ENCODE data around the gene FABP2.
"Not testable (repeated sequence)": the region's sequence is repeated elsewhere in the genome, so short reads cannot be mapped to it uniquely, and the experiment has no call there.

Gene FABP2

DNA sequence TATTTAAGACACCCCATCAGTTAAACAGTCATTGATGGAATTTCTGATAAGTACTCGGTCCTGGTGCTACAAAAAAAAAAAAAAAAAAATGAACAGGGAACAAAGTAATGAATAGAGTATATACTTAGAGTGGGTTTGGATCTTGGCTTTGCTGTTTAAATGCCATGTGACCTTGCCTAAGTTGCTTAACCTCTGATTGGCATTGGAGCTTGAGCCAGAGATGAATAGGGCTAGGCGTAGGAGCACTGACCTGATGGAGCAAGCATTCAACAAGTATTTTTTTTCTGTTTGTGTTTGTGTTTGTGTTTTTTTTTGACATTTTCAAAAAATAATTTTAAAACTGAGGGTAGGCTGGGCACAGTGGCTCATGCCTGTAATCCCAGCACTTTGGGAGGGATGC lies 37.9 kb upstream of the FABP2 start:
- H3K9me3 ChIP-seq (ENCODE audit: control extremely low read depth in 1 of 5, control insufficient read depth in 4 of 5, insufficient read depth in 2 of 5, low read depth in 1 of 5, low read length in 4 of 5); H3K4me3 ChIP-seq (ENCODE audit: control insufficient read depth in 1 of 7, extremely low read depth in 1 of 7, insufficient read depth in 4 of 7, low read depth in 2 of 7, low read length in 6 of 7); CTCF ChIA-PET; POLR2A ChIA-PET; DNase-seq; H3K27me3 ChIP-seq (replicated peaks in 2 of 5; ENCODE audit: control insufficient read depth in 4 of 5, insufficient read depth in 5 of 5, low read length in 4 of 5); H3K27ac ChIP-seq (ENCODE audit: insufficient read depth in 1 of 2, low read depth in 1 of 2, low read length in 2 of 2, poor library complexity in 1 of 2, severe bottlenecking in 2 of 2); H3K4me1 ChIP-seq (ENCODE audit: control extremely low read depth in 1 of 4, control insufficient read depth in 4 of 4, insufficient read depth in 4 of 4, low read length in 3 of 4); H3K36me3 ChIP-seq (ENCODE audit: control insufficient read depth in 4 of 4, insufficient read depth in 4 of 4, low read length in 3 of 4): not testable (repeated sequence)
- WGBS (ENCODE audit: insufficient coverage): no CpG with 5 or more reads among the region's 2 CpGs

DNA sequence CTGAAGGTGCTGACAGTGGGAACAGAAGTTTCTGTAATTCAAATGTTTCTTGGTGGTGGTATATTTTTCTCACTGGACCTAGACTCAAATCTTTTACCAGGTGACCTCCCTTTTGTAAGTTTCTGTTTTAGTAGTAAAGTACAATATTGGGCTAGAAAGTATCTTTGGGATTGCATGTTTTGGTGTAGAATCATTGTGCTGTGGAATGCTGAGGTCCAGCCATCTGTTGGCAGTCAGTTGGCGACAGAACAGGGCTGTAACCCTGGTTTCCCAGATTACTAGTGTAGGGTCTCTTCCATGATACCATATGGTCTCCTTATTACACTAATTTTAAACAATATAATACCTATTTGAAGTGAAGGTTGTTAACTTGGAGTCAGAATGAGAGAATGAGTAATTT lies 34.9 kb upstream of the FABP2 start:
- POLR2A ChIA-PET; H3K4me1 ChIP-seq (ENCODE audit: control extremely low read depth in 1 of 4, control insufficient read depth in 4 of 4, insufficient read depth in 4 of 4, low read length in 3 of 4); H3K27ac ChIP-seq (ENCODE audit: insufficient read depth in 1 of 2, low read depth in 1 of 2, low read length in 2 of 2, poor library complexity in 1 of 2, severe bottlenecking in 2 of 2); H3K27me3 ChIP-seq (replicated peaks in 2 of 5; ENCODE audit: control insufficient read depth in 4 of 5, insufficient read depth in 5 of 5, low read length in 4 of 5); H3K4me3 ChIP-seq (ENCODE audit: control insufficient read depth in 1 of 7, extremely low read depth in 1 of 7, insufficient read depth in 4 of 7, low read depth in 2 of 7, low read length in 6 of 7); CTCF ChIA-PET; H3K36me3 ChIP-seq (ENCODE audit: control insufficient read depth in 4 of 4, insufficient read depth in 4 of 4, low read length in 3 of 4); DNase-seq; H3K9me3 ChIP-seq (ENCODE audit: control extremely low read depth in 1 of 5, control insufficient read depth in 4 of 5, insufficient read depth in 2 of 5, low read depth in 1 of 5, low read length in 4 of 5): not testable (repeated sequence)
- WGBS (ENCODE audit: insufficient coverage): no CpG with 5 or more reads among the region's 1 CpG

GRCh38 chr4:119356041-119356440 lies 34.1 kb upstream of the FABP2 start:
- CTCF ChIA-PET: not testable (repeated sequence)
- WGBS (ENCODE audit: insufficient coverage): no CpG with 5 or more reads among the region's 1 CpG

GRCh38 chr4:119353364-119353763 lies 31.4 kb upstream of the FABP2 start:
- H3K4me3 ChIP-seq (ENCODE audit: control insufficient read depth in 1 of 7, extremely low read depth in 1 of 7, insufficient read depth in 4 of 7, low read depth in 2 of 7, low read length in 6 of 7); H3K4me1 ChIP-seq (ENCODE audit: control extremely low read depth in 1 of 4, control insufficient read depth in 4 of 4, insufficient read depth in 4 of 4, low read length in 3 of 4); H3K27me3 ChIP-seq (replicated peaks in 2 of 5; ENCODE audit: control insufficient read depth in 4 of 5, insufficient read depth in 5 of 5, low read length in 4 of 5); H3K36me3 ChIP-seq (ENCODE audit: control insufficient read depth in 4 of 4, insufficient read depth in 4 of 4, low read length in 3 of 4); CTCF ChIA-PET; H3K9me3 ChIP-seq (ENCODE audit: control extremely low read depth in 1 of 5, control insufficient read depth in 4 of 5, insufficient read depth in 2 of 5, low read depth in 1 of 5, low read length in 4 of 5); POLR2A ChIA-PET; DNase-seq; H3K27ac ChIP-seq (ENCODE audit: insufficient read depth in 1 of 2, low read depth in 1 of 2, low read length in 2 of 2, poor library complexity in 1 of 2, severe bottlenecking in 2 of 2): not testable (repeated sequence)
- no CpG with 5 or more reads among the region's 3 CpGs for WGBS (ENCODE audit: insufficient coverage)

More at GRCh38 chr4:119356041-119356440, 34.1 kb upstream of the FABP2 start:
- H3K36me3 ChIP-seq (ENCODE audit: control insufficient read depth in 4 of 4, insufficient read depth in 4 of 4, low read length in 3 of 4); DNase-seq; H3K9me3 ChIP-seq (ENCODE audit: control extremely low read depth in 1 of 5, control insufficient read depth in 4 of 5, insufficient read depth in 2 of 5, low read depth in 1 of 5, low read length in 4 of 5); H3K27me3 ChIP-seq (replicated peaks in 2 of 5; ENCODE audit: control insufficient read depth in 4 of 5, insufficient read depth in 5 of 5, low read length in 4 of 5); H3K4me3 ChIP-seq (ENCODE audit: control insufficient read depth in 1 of 7, extremely low read depth in 1 of 7, insufficient read depth in 4 of 7, low read depth in 2 of 7, low read length in 6 of 7); H3K27ac ChIP-seq (ENCODE audit: insufficient read depth in 1 of 2, low read depth in 1 of 2, low read length in 2 of 2, poor library complexity in 1 of 2, severe bottlenecking in 2 of 2); POLR2A ChIA-PET; H3K4me1 ChIP-seq (ENCODE audit: control extremely low read depth in 1 of 4, control insufficient read depth in 4 of 4, insufficient read depth in 4 of 4, low read length in 3 of 4): not testable (repeated sequence)

DNA sequence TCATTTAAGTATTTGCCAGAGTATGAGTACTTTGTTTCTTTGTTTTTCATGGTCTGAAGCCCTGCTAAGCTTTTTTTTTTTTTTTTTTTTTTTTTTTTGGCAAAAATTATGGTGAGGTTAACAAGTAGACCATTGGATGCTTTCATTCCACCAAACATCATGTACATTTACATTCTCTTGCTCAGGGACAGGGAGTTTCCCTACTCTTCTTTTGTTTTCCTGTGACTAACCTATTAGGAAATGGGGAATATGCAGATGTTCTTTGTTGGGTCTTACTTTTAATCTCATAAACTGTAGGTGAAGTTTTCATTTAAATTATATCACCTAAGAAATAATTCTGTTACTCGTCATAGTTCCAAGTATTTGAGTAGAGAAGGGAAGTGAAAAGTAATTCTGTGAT lies 26.2 kb upstream of the FABP2 start:
- H3K27me3 ChIP-seq (replicated peaks in 2 of 5; ENCODE audit: control insufficient read depth in 4 of 5, insufficient read depth in 5 of 5, low read length in 4 of 5); DNase-seq; H3K4me1 ChIP-seq (ENCODE audit: control extremely low read depth in 1 of 4, control insufficient read depth in 4 of 4, insufficient read depth in 4 of 4, low read length in 3 of 4); POLR2A ChIA-PET; H3K36me3 ChIP-seq (ENCODE audit: control insufficient read depth in 4 of 4, insufficient read depth in 4 of 4, low read length in 3 of 4); H3K27ac ChIP-seq (ENCODE audit: insufficient read depth in 1 of 2, low read depth in 1 of 2, low read length in 2 of 2, poor library complexity in 1 of 2, severe bottlenecking in 2 of 2); H3K4me3 ChIP-seq (ENCODE audit: control insufficient read depth in 1 of 7, extremely low read depth in 1 of 7, insufficient read depth in 4 of 7, low read depth in 2 of 7, low read length in 6 of 7); H3K9me3 ChIP-seq (ENCODE audit: control extremely low read depth in 1 of 5, control insufficient read depth in 4 of 5, insufficient read depth in 2 of 5, low read depth in 1 of 5, low read length in 4 of 5); CTCF ChIA-PET: not testable (repeated sequence)
- WGBS (ENCODE audit: insufficient coverage): no CpG with 5 or more reads among the region's 1 CpG

- H3K27me3 ChIP-seq (replicated peaks in 2 of 5; ENCODE audit: control insufficient read depth in 4 of 5, insufficient read depth in 5 of 5, low read length in 4 of 5); H3K27ac ChIP-seq (ENCODE audit: insufficient read depth in 1 of 2, low read depth in 1 of 2, low read length in 2 of 2, poor library complexity in 1 of 2, severe bottlenecking in 2 of 2); POLR2A ChIA-PET; H3K4me1 ChIP-seq (ENCODE audit: control extremely low read depth in 1 of 4, control insufficient read depth in 4 of 4, insufficient read depth in 4 of 4, low read length in 3 of 4); CTCF ChIA-PET; H3K9me3 ChIP-seq (ENCODE audit: control extremely low read depth in 1 of 5, control insufficient read depth in 4 of 5, insufficient read depth in 2 of 5, low read depth in 1 of 5, low read length in 4 of 5); H3K36me3 ChIP-seq (ENCODE audit: control insufficient read depth in 4 of 4, insufficient read depth in 4 of 4, low read length in 3 of 4); H3K4me3 ChIP-seq (ENCODE audit: control insufficient read depth in 1 of 7, extremely low read depth in 1 of 7, insufficient read depth in 4 of 7, low read depth in 2 of 7, low read length in 6 of 7); DNase-seq: not testable (repeated sequence)
- WGBS (ENCODE audit: insufficient coverage): no CpG with 5 or more reads among the region's 2 CpGs
Measured at GRCh38 chr4:119343293-119343692, 21.4 kb upstream of the FABP2 start.

- H3K4me3 ChIP-seq (ENCODE audit: control insufficient read depth in 1 of 7, extremely low read depth in 1 of 7, insufficient read depth in 4 of 7, low read depth in 2 of 7, low read length in 6 of 7); H3K27ac ChIP-seq (ENCODE audit: insufficient read depth in 1 of 2, low read depth in 1 of 2, low read length in 2 of 2, poor library complexity in 1 of 2, severe bottlenecking in 2 of 2); H3K36me3 ChIP-seq (ENCODE audit: control insufficient read depth in 4 of 4, insufficient read depth in 4 of 4, low read length in 3 of 4); POLR2A ChIA-PET; H3K27me3 ChIP-seq (replicated peaks in 2 of 5; ENCODE audit: control insufficient read depth in 4 of 5, insufficient read depth in 5 of 5, low read length in 4 of 5); DNase-seq; H3K9me3 ChIP-seq (ENCODE audit: control extremely low read depth in 1 of 5, control insufficient read depth in 4 of 5, insufficient read depth in 2 of 5, low read depth in 1 of 5, low read length in 4 of 5); CTCF ChIA-PET; H3K4me1 ChIP-seq (ENCODE audit: control extremely low read depth in 1 of 4, control insufficient read depth in 4 of 4, insufficient read depth in 4 of 4, low read length in 3 of 4): not testable (repeated sequence)
Measured at GRCh38 chr4:119339895-119340294, 18.0 kb upstream of the FABP2 start.

- H3K36me3 ChIP-seq (ENCODE audit: control insufficient read depth in 4 of 4, insufficient read depth in 4 of 4, low read length in 3 of 4): no peaks in the 10 kb centered on the region
Measured at GRCh38 chr4:119337010-119337409, 15.1 kb upstream of the FABP2 start.

More at GRCh38 chr4:119337010-119337409, 15.1 kb upstream of the FABP2 start:
- ChIA-PET POLR2A (no interaction called here), CTCF (no interaction called here)
- Histone ChIP-seq H3K27me3 (replicated peaks in 2 of 5; ENCODE audit: control insufficient read depth in 4 of 5, insufficient read depth in 5 of 5, low read length in 4 of 5) (no peaks in the 10 kb centered on the region), H3K9me3 (ENCODE audit: control extremely low read depth in 1 of 5, control insufficient read depth in 4 of 5, insufficient read depth in 2 of 5, low read depth in 1 of 5, low read length in 4 of 5) (no peaks in the 10 kb centered on the region), H3K4me3 (ENCODE audit: control insufficient read depth in 1 of 7, extremely low read depth in 1 of 7, insufficient read depth in 4 of 7, low read depth in 2 of 7, low read length in 6 of 7) (no peak overlapping the region), H3K27ac (ENCODE audit: insufficient read depth in 1 of 2, low read depth in 1 of 2, low read length in 2 of 2, poor library complexity in 1 of 2, severe bottlenecking in 2 of 2) (no peak overlapping the region), H3K4me1 (ENCODE audit: control extremely low read depth in 1 of 4, control insufficient read depth in 4 of 4, insufficient read depth in 4 of 4, low read length in 3 of 4) (peaks cover 0 to 10% (median 2%) of the 10 kb centered on the region in 4 experiments)
- DNase-seq: peak; percentile 5 to 36 (median 6)
- no CpG with 5 or more reads among the region's 1 CpG for WGBS (ENCODE audit: insufficient coverage)
